GM12873 (cell line): ENCODE data around the gene POMC.

ENCODE experiments used
- CTCF ChIP-seq: IDR thresholded peaks from 2 replicates; pipeline ENCODE4 v1.5.1; 2012; ENCODE audit warnings: low read depth, mild to moderate bottlenecking, moderate library complexity, low read length, control low read depth; ENCODE audit not compliant: insufficient read depth; ENCODE audit errors: missing control alignments

The POMC gene

GRCh38 chr2:25129901-25130520, 38.4 kb downstream of the POMC start:
- TF ChIP-seq CTCF: no peak

GRCh38 chr2:25127646-25128045, 40.7 kb downstream of the POMC start:
- TF ChIP-seq CTCF: no peak

- no peak for TF ChIP-seq CTCF
These were observed 42.4 kb downstream of the POMC start for GRCh38 chr2:25125976-25126375.

GRCh38 chr2:25125189-25125588, 43.2 kb downstream of the POMC start:
- no peak for TF ChIP-seq CTCF

GRCh38 chr2:25123682-25124081, 44.7 kb downstream of the POMC start:
- TF ChIP-seq CTCF: no peak

GRCh38 chr2:25122367-25122766, 46.0 kb downstream of the POMC start:
- TF ChIP-seq CTCF: no peak

- TF ChIP-seq CTCF: no peak
These were observed 49.1 kb downstream of the POMC start for GRCh38 chr2:25119263-25119662.
